DMS153 treated with DMSO at 0.1 percent for 48 hours (cell line): Measurements from ENCODE around the gene ZC2HC1C.

Experiments used
- DNase-seq: peaks from one replicate; lab custom pipeline; 2025; ENCODE audit not compliant: unreplicated experiment; lab: John Stamatoyannopoulos, UW

The ZC2HC1C gene

DNA sequence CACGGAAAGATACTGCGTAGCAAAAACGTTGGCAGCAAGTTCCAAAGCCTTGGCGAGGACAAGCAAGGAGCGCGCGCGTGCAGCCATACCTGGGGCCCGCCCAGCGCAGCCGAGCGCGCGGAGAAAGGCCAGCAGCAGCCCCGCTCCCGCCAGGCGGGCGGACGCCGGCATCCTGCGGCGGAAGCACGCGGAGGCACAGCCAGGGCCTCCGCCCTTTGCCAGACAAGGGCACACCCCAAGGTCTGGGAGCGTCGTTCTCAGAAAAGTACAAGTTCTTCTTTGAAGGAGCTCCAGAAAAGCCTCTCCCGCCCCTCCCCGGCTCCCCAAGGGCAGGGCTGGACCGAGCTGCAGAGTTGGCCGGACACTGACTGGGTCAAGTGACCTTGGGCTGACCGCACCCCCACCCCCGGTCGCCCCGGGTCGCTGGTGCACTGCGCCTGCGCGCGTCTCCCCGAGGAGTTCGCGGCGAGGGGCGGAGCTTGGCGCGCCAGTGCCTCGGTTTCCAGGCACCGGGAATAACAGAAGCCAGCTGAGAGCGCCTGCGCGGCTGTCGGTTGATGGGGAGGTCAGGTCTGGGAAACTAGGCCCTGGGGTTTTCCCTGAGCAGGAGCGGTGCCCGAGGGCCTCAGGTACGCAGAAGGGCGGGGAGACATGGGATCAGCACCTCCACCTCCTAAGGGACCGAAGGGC lies at the start of gene ZC2HC1C:
Gene ZC2HC1C (plus strand): TSS at position 521 of the 690 bp plus-strand sequence. CDS start 933 bp downstream, outside the sequence.
- DNase-seq: peak; percentile 92

DNA sequence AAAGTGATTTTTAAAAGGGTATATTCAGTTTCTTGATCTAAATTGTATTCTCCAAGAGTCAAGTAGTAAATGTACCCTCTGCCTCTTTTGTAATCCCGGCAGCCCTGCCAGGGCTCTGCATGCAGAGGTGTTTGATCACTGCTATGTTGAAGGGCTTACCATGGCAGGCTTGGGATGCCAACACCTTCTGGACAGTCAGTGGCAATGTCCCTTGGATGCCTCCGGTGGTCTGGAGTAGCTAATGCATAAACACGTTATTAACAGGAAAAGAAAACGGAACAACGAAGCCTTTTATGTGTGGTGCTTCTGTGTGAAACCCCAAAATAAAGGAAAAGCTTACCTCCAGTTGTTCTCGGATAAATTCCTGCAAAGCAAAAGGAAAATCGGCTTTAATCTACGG lies 46.8 kb upstream of the ZC2HC1C start:
- DNase-seq: no peak

DNA sequence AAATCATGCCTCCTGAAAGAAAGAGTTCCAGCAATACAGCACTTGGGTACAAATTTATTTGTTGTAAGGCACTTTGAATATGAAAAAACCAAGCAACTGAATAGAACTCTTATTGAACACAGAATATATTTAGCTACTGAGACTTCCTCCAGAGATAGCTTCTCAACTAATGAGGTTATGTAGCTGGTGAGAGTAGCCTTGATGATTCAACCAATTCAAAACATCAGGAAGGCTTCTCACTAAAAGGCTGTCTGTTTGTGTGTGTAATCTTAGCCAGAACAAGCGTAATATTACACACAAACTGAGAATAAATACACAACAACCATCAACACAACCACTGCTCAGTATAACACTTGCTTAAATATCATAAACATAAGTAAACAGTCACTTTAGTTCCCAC lies 46.3 kb upstream of the ZC2HC1C start:
- no peak for DNase-seq

DNA sequence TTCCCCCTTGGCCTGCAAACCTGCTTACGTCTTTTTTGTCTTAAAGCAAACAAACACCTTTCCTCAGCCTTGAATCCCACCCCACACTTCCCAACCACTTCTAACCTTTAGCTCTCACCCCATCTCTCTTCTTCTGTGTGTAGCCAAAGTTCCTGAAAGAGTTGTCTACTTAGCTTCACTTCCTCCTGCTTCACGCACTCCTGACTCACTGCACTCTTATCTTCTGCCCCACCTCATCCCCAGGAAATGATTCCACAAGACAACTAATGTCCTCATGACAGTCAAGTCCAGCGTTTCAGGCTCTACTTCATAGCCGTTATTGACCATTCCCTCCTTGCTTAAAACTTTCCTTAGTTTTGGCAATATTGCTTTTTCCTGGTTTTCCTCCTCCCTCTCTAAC lies 44.4 kb upstream of the ZC2HC1C start:
- DNase-seq: no peak

DNA sequence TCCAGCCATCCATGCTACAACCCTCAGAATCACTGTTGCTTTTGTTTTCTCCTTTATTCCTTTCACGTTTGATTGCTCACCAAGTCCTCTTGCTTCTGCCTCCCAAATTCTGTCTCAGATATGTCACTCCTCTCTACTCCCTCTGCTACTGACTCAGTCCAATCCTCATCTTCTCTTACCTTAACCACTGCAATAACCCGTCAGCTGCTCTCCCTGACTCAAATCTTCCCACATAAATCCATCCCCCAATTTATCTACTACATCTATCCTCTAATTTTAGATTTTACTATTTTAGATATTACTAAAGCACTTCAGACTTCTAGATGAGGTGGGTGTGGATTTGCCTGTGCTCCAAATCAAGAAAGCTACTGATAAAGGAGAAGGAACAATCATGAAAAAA lies 43.6 kb upstream of the ZC2HC1C start:
- no peak for DNase-seq

DNA sequence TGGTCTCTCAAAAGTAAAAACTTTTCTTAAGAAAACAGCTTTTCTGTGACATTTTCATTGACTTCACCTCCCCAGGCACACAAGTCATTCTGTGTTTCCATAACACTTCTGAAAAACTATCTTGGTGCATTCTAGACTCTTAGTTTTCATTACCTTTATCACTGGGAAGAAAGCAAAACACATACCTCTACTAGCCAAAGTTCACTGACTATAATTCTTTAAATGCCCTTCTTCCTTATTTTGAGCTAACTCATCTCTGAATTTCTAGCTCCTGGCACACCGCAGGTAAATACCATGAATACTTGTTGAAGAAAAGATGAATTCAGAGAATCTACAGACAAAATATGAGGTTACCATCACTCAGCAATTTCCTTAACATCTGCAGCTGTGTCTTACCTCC lies 39.3 kb upstream of the ZC2HC1C start:
- DNase-seq: no peak

DNA sequence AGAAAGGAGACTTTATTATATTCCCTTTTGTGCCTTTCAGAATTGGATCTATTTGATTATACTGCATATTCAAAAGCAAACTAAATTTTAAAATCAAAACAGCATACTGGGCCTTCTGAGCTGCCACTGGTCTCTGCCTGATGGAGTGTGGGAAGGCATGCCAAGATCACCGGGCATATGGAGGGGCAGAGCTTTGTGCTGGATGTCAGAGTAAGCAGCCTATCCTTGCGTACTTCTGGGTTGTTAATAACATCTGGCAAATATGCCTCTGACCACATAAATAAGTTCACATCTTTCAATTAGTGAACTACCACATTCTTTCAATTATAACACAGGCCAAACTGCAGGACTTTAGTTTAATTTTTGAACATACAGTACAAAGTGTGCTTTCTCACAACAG lies 36.5 kb upstream of the ZC2HC1C start:
- no peak for DNase-seq

- no peak for DNase-seq
Observed at GRCh38 chr14:75040507-75040906, 28.9 kb upstream of the ZC2HC1C start.

DNA sequence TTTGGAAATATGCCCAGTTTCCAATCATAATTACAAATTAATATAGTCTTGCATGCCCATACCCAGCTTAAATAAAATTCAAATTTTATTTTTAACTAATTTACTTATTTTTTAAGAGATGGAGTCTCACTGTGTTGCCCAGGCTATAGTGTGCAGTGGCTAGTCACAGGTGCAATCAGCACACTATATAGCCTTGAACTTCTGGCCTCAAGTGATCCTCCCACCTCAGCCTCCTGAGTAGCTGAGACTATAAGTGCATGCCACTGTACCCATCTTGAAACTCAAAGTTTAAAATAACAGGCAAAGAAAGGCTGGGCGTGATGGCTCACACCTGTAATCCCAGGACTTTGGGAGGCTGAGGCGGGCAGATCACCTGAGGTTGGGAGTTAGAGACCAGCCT lies 28.5 kb upstream of the ZC2HC1C start:
- DNase-seq: no peak

- no peak for DNase-seq
Observed at GRCh38 chr14:75041613-75042012, 27.8 kb upstream of the ZC2HC1C start.

DNA sequence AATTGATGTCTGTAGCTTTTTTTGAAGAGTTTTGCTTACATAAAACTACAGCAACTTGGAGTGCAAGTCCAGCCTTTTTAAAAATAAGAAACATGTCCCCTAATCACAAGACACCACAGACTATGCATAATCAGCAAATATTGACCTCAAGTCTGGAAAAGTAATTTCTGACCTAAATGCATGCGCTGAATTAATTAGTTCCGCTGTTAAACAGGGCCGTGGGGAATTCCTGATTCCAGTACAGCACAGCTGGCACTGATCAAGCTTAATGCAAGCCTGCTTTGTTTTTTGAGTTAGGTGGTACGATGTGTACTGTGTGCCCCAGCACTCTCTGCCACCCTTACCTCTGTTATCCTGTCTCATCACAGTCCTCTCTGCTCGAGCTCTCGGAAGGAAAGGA lies 27.4 kb upstream of the ZC2HC1C start:
- DNase-seq: no peak

DNA sequence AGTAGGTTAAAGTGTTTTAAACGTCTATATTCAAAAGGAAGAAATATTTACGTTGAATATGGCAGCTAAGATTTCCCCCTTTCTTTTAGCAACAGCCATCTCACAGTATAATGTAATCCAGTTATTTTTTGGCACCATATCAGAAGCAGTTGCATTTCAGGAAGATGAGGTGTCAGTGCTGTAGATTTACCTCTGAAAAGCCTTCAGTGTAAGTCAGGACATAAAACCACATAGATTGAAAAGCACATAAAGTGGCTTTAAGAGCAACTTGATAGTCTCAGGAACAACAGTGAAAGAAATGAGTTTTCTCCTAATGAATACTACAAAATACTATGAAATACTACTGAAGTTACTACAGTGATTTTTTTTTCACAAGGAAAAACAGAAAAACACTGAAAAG lies 25.1 kb upstream of the ZC2HC1C start:
- DNase-seq: no peak

DNA sequence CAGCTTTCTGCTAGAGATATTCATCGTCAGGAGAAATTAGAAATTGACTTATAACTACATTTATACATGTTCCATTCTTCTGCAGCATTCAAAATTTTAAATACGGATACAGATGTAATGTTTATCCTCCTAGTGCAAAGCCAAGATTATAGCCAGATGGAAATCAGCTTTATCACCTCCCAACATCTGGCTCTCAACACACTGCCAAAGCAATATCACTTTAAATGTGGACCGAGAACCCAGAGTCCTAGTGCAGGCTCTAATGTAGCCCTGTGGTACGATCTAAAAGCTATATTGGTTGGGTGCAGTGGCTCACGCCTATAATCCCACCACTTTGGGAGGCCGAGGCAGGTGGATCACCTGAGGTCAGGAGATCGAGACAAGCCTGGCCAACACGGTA lies 24.7 kb upstream of the ZC2HC1C start:
- DNase-seq: no peak

DNA sequence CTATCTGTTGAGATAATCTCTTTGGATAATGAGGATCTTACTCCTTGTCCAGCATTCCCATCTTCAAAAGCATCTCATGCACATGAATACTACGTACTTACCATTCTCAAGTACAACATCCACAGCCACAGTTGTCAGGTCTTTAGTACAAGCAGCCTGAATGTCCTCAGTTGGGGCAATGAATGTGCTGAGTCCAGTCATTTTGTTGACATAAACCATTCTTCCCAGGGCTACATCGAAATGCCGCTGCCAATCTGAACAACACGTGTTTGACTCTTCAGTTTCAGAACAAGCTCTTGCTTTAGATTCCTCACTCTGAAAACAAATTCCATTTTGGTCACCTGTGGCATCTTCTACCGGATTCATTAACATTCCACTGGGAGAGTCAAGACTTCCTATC lies 23.2 kb upstream of the ZC2HC1C start:
- no peak for DNase-seq

GRCh38 chr14:75046899-75047298 lies 22.5 kb upstream of the ZC2HC1C start:
- no peak for DNase-seq

- DNase-seq: no peak
Observed at GRCh38 chr14:75047506-75047905, 21.9 kb upstream of the ZC2HC1C start.

GRCh38 chr14:75048101-75048500 lies 21.3 kb upstream of the ZC2HC1C start:
- no peak for DNase-seq

DNA sequence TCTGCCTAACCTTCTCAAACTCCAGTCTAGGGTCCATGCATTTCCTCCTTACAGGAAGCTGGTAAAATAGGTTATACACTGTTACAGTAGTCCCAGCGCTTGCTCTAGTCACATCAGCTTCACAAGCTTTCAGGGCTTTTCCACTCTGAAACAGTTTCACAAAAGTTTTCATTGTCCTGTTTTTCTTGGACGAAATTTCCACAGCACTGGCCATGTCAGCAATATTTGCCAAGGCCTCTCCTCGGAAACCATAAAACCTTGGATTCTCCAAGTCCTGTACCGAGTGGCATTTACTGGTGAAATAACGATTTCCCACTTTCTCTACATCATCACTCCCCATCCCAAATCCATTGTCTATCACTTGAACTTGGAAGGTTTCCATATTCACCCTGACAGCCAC lies 20.3 kb upstream of the ZC2HC1C start:
- DNase-seq: no peak

- DNase-seq: no peak
Observed at GRCh38 chr14:75049731-75050201, 19.7 kb upstream of the ZC2HC1C start.

DNA sequence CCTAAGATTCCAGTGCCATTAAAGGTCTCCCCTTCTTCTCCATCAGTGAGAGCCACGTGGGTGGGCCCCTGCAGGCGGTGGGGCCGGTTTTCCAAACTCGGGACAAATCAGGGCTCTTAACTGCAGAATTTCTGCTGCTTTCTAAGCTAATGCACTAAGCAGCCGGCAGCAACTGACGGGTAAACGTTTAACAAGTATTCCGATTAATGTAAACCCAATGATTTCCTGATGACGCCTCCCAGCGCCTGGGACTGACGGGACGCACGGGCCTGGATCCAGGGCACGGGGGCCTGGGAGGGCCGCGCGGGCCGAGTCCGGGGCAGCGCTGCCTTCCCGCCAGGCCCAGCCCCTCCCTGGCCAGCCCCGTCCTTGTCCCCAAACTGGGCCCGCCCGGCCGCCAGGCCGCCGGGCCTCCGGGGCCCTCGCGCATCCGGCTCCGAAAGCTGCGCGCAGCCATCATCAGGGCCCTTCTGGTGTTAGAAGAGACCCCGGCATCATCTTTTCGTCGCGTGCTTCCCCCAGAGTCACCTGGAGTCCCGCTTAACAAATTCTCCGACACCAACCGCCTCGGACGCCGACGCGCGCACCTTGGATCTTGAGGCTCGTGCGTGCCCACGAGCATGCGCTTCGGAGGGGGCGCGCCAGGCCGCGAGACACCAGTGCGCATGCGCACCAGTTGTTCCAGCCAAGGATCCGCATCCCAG lies 18.4 kb upstream of the ZC2HC1C start, which contains the start of gene MLH3:
Gene MLH3 (minus strand): TSS at position 616 of the 704 bp plus-strand sequence. CDS start 1,812 bp downstream, outside the sequence.
- peak; percentile 93 for DNase-seq

GRCh38 chr14:75051556-75051899 lies 17.9 kb upstream of the ZC2HC1C start:
- no peak for DNase-seq

DNA sequence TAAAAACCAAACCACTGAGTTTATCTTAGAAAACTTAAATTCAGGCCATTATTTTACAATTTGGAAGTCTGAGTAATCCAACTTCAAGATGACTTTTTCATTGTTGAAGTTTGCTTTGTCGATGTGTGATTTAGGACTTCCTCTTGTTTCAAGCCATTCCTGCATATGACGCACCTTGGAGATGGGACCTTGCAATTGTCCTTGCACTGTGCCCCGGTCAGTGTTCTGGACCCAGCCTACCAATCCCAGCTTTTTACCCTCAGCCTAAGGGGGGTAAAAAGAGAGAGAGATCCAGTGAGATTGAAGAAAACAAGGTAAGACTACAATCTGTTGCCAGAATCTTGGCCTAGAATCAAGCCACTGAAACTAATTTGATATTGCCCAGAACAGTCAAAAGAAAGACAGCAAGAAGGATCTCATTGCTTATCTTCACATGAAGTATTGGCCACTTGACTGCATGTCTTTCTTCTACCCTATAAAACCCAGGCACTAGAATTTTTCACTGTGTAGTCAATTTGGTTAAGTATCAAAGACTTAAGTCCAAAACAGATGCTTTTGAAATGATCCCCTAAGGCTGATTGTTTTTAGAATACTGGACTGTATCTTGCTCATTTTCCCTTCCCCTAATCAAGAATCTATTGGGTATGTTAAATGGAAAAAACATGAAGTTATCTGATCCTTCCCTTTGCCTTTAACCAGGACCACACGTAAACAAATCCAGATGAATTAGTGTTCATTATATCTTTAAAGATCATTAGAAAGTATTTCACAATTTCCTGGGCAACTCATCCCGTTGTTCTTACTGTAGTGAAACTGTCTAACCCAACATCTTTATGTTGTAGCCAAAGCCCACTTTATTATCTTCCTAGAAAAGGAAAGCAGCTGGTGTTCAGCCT lies 15.8 kb upstream of the ZC2HC1C start:
- DNase-seq: no peak
